ENCODE measurements around the gene MXD4.

DNA sequence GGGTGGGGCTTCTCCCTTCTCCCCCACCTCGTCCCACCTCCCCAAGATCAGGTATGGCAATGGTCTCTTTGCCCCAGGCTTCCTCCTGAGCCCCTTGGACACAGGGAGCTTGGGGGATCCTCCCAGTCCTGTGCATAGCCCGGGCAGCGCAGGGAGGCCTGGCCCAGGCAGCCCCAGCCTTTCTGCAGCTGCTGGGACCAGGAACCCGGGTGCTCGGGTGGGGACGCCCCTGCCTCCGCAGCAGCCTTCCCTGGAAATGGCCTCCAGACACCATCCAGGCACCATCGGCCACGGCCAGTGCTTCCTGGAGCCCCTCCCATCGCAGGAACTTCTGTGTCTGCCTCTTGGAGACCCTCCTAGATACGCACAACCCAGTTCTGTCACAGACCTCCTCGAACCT is 5.9 kb upstream of the MXD4 start:
- no peak for TF ChIP-seq POLR2A (IDR thresholded peaks at IDR 0.05)
- TF ChIP-seq, protein P1, sequence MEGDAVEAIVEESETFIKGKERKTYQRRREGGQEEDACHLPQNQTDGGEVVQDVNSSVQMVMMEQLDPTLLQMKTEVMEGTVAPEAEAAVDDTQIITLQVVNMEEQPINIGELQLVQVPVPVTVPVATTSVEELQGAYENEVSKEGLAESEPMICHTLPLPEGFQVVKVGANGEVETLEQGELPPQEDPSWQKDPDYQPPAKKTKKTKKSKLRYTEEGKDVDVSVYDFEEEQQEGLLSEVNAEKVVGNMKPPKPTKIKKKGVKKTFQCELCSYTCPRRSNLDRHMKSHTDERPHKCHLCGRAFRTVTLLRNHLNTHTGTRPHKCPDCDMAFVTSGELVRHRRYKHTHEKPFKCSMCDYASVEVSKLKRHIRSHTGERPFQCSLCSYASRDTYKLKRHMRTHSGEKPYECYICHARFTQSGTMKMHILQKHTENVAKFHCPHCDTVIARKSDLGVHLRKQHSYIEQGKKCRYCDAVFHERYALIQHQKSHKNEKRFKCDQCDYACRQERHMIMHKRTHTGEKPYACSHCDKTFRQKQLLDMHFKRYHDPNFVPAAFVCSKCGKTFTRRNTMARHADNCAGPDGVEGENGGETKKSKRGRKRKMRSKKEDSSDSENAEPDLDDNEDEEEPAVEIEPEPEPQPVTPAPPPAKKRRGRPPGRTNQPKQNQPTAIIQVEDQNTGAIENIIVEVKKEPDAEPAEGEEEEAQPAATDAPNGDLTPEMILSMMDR (IDR thresholded peaks at IDR 0.05) = no peak
